Stomach (tissue), 9 donors: ENCODE data around the gene ACE. TPM values are rescaled to one million over a fixed set of nuclear protein-coding genes. Genes with fewer than 3 reads are reported as not detected.
A peak's percentile ranks its signal among the peaks of the same experiment; 100 is the strongest.

ENCODE experiments used
- DNase-seq, 2 donors: peaks; one replicate each; pipeline versions ENCODE4 v3.0.0 to v3.0.0-alpha.2; 2013 to 2019
- H3K27ac ChIP-seq, 5 donors: fragments of 200-600 bp in 4 of 5; sonication (generic) in 4 of 5; one replicate each; pipeline ENCODE4 v1.5.1; 2013 to 2019; ENCODE audit warnings: mild to moderate bottlenecking in 1 of 5, moderate library complexity in 1 of 5
- H3K27me3 ChIP-seq, 3 donors: fragments of 200-600 bp; sonication (generic); one replicate each; pipeline ENCODE4 v1.5.1; 2017 to 2019; ENCODE audit warnings: mixed run types in 1 of 3
- H3K36me3 ChIP-seq, 4 donors: fragments of 200-600 bp; sonication (generic); 1 replicate in 3 of 4; 2 replicates in 1 of 4; pipeline ENCODE4 v1.5.1; 2016 to 2019
- H3K4me1 ChIP-seq, 4 donors: fragments of 200-600 bp; sonication (generic); one replicate each; pipeline ENCODE4 v1.5.1; 2016 to 2019
- H3K4me3 ChIP-seq, 4 donors: fragments of 200-600 bp; sonication (generic) in 3 of 4; one replicate each; pipeline ENCODE4 v1.5.1; 2016 to 2019; ENCODE audit warnings: mild to moderate bottlenecking in 1 of 4
- H3K9me3 ChIP-seq, 4 donors: fragments of 200-600 bp; sonication (generic); one replicate each; pipeline ENCODE4 v1.5.1; 2016 to 2019
- CTCF ChIP-seq, 7 experiments: fragments of 450-650 bp in 4 of 7; fragments of 200-600 bp in 3 of 7; sonication (generic) in 3 of 7; IDR thresholded peaks; one replicate each; pipeline ENCODE4 v1.5.1; 2016 to 2019; ENCODE audit warnings: antibody characterized with exemption in 7 of 7, control low read depth in 2 of 7, mild to moderate bottlenecking in 1 of 7
- EP300 ChIP-seq: sonication (generic); formaldehyde crosslinking; IDR thresholded peaks from one replicate; pipeline ENCODE4 v1.6.1; 2017; ENCODE audit warnings: antibody characterized with exemption
- POLR2A ChIP-seq, 4 donors: fragments of 450-650 bp; IDR thresholded peaks; one replicate each; pipeline ENCODE4 v1.6.1; 2016; ENCODE audit warnings: antibody characterized with exemption in 4 of 4, control low read depth in 2 of 4, mild to moderate bottlenecking in 1 of 4, moderate library complexity in 1 of 4
- POLR2AphosphoS5 ChIP-seq, 3 donors: sonication (generic); formaldehyde crosslinking; IDR thresholded peaks; one replicate each; pipeline ENCODE4 v1.6.1; 2016; ENCODE audit warnings: antibody characterized with exemption in 3 of 3
- WGBS, 5 donors: extraction: QIAGEN DNeasy Blood & Tissue Kit in 3 of 5; methylation state at CpG; one replicate each; pipeline versions ENCODE4 v1.1.5 to v1.1.7; 2013 to 2018; 5-methylcytosine and 5-hydroxymethylcytosine counted together
- intact Hi-C: fragments of 100-400 bp; cut with DNase I; formaldehyde crosslinking; loops from one replicate; pipeline ENCODE4 v1.15.1; 2023; ENCODE audit warnings: low total_unique reads
- polyA plus RNA-seq, 3 donors: library from polyadenylated mRNA; stranded (reverse); fragments of 200-250 nt; gene quantifications; one replicate each; pipeline ENCODE4 v1.2.3, GENCODE V29; 2013
- total RNA-seq, 5 donors: library from RNA; depleted of rRNA; stranded (reverse); fragments of >200 nt; gene quantifications; one replicate each; pipeline versions ENCODE4 v1.1.0 to v1.2.3, GENCODE V29; 2014 to 2016
- donor health status: healthy with polysubstance abuse.
- donor health status: Bipolar disorder and iron deficiency.
- donor health status: healthy.

Gene ACE
- total and polyA plus RNA-seq, 8 donors: 1.3 to 232 (median 4.4) TPM

- intact Hi-C loops: no loop called here
- H3K27ac ChIP-seq: peak overlapping the region; percentile 22 to 82 (median 60)
- H3K36me3 ChIP-seq: peaks cover 0 to 4% (median 0%) of the 10 kb centered on the region in 4 donors
- no peak overlapping the region for H3K4me3 ChIP-seq
- H3K9me3 ChIP-seq: no peaks in the 10 kb centered on the region
- TF ChIP-seq EP300 (no peak), CTCF (IDR thresholded peaks at IDR 0.05) (no peak), POLR2AphosphoS5 (IDR thresholded peaks at IDR 0.05) (no peak), POLR2A (IDR thresholded peaks at IDR 0.05) (no peak)
- peaks cover 41 to 95% (median 78%) of the 10 kb centered on the region in 4 donors for H3K4me1 ChIP-seq
- DNase-seq: no peak
- 69 to 77% (median 71%) methylated on average over 21 to 22 of the region's 22 CpGs for WGBS, 5 donors
- no peaks in the 10 kb centered on the region for H3K27me3 ChIP-seq
These were observed 36.6 kb upstream of the ACE start for GRCh38 chr17:63440127-63440769.

GRCh38 chr17:63440770-63441335 lies 36.0 kb upstream of the ACE start:
- WGBS, 5 donors: 73 to 83% (median 81%) methylated on average over 16 of the region's 16 CpGs
- Histone ChIP-seq H3K4me3 (no peak overlapping the region), H3K9me3 (no peaks in the 10 kb centered on the region), H3K27me3 (peaks cover 0 to 5% (median 0%) of the 10 kb centered on the region in 3 donors), H3K4me1 (peaks cover 40 to 95% (median 78%) of the 10 kb centered on the region in 4 donors), H3K36me3 (peaks cover 0 to 2% (median 0%) of the 10 kb centered on the region in 4 donors), H3K27ac (peak overlapping the region in 4 of 5 donors; percentile 55 to 82 (median 64))
- no peak for DNase-seq
- no peak for TF ChIP-seq CTCF (IDR thresholded peaks at IDR 0.05)
- no peak for TF ChIP-seq EP300
- no peak for TF ChIP-seq POLR2AphosphoS5 (IDR thresholded peaks at IDR 0.05)
- TF ChIP-seq POLR2A (IDR thresholded peaks at IDR 0.05): no peak
- intact Hi-C loops: no loop called here

GRCh38 chr17:63441654-63442053 lies 35.2 kb upstream of the ACE start:
- no peak for DNase-seq
- Histone ChIP-seq H3K27me3 (peaks cover 0 to 6% (median 0%) of the 10 kb centered on the region in 3 donors), H3K4me3 (no peak overlapping the region), H3K27ac (peak overlapping the region in 2 of 5 donors; percentile 8 to 82), H3K9me3 (no peaks in the 10 kb centered on the region), H3K4me1 (peaks cover 37 to 93% (median 75%) of the 10 kb centered on the region in 4 donors), H3K36me3 (no peaks in the 10 kb centered on the region)
- TF ChIP-seq CTCF (IDR thresholded peaks at IDR 0.05) (no peak), POLR2A (IDR thresholded peaks at IDR 0.05) (no peak), POLR2AphosphoS5 (IDR thresholded peaks at IDR 0.05) (no peak), EP300 (no peak)
- 70 to 84% (median 78%) methylated on average over 13 of the region's 13 CpGs for WGBS, 5 donors
- intact Hi-C loops: no loop called here

- no peak for TF ChIP-seq POLR2AphosphoS5 (IDR thresholded peaks at IDR 0.05)
- WGBS, 5 donors: 78 to 90% (median 87%) methylated on average over 8 of the region's 8 CpGs
- intact Hi-C loops: no loop called here
These were observed 34.8 kb upstream of the ACE start for GRCh38 chr17:63442074-63442473.

More at GRCh38 chr17:63442074-63442473, 34.8 kb upstream of the ACE start:
- no peak overlapping the region for H3K4me3 ChIP-seq
- H3K36me3 ChIP-seq: no peaks in the 10 kb centered on the region
- peaks cover 0 to 6% (median 0%) of the 10 kb centered on the region in 3 donors for H3K27me3 ChIP-seq
- no peak for DNase-seq
- no peaks in the 10 kb centered on the region for H3K9me3 ChIP-seq
- H3K4me1 ChIP-seq: peaks cover 37 to 93% (median 75%) of the 10 kb centered on the region in 4 donors
- no peak overlapping the region for H3K27ac ChIP-seq
